ENCODE results near the gene FSCN2. TPM values are rescaled to one million over a fixed set of nuclear protein-coding genes. Genes with fewer than 3 reads are reported as not detected.

The FSCN2 gene
- polyA plus RNA-seq, 4 donors = 1.2 to 1.3 TPM; not detected in 2

DNA sequence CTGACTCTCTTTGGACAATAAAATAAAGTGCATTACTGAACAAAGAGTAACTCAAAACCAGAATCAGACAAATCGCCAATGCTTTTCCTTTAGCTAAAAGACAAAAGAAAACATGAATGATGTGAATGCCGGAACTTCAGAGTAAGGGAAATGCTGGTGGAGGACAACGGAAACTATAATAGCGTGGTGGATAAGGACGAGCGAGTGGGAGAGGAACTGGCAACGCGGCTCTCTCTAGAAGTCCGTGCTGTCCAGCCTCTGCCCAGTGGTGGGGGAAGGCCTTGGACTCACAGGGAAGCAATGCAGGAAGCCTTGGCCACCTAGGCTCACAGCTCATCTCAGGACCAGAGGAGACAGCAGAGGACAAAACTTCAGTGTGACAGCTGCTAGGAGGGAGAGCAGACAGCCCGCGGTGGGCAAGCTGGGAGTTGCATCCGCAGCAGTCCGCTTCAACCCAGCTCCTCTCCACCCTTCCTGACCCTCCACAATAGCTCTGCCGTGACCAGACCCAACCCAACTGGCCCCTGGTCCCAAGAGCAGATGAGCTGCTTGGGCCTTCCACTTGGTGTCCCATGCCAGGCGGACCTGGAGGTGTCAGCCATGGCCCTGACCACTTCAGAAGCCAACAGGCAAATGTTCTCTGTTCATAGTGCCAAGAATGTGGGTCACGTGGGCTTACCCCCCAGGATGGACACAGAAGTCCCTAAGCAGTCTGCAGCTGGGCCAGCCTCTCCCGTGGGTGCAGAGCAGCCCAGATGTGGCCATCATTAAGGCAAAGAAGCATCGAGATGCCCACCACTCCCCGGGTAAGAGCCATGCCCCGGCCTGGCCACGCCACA, 29.3 kb downstream of the FSCN2 start:
- no peak overlapping the region for H3K4me3 ChIP-seq (ENCODE audit: low read depth in 1 of 3, low read length in 3 of 3)
- WGBS, 3 donors = 68 to 83% (median 79%) methylated on average over 19 to 21 of the region's 21 CpGs
- no peak for FAIRE-seq
- no peaks in the 10 kb centered on the region for H3K9me3 ChIP-seq (ENCODE audit: control insufficient read depth in 2 of 2, insufficient read depth in 1 of 2, low read depth in 1 of 2, low read length in 1 of 2)
- H3K4me1 ChIP-seq (ENCODE audit: control insufficient read depth in 3 of 3, insufficient read depth in 2 of 3, low read depth in 1 of 3, low read length in 2 of 3) = peaks cover 8 to 34% (median 8%) of the 10 kb centered on the region in 3 donors
- H3K27me3 ChIP-seq (ENCODE audit: control insufficient read depth in 3 of 3, insufficient read depth in 3 of 3, low read length in 3 of 3) = no peaks in the 10 kb centered on the region
- peak overlapping the region; percentile 63 to 83 (median 73) for H3K27ac ChIP-seq (ENCODE audit: low read depth in 1 of 3, low read length in 2 of 3)
- peaks cover 2 to 73% (median 5%) of the 10 kb centered on the region in 3 donors for H3K36me3 ChIP-seq (ENCODE audit: control insufficient read depth in 3 of 3, insufficient read depth in 2 of 3, low read depth in 1 of 3, low read length in 3 of 3)
- peak in 1 of 2 donors; percentile 10 for DNase-seq

- H3K4me1 ChIP-seq (ENCODE audit: control insufficient read depth in 3 of 3, insufficient read depth in 2 of 3, low read depth in 1 of 3, low read length in 2 of 3) = peaks cover 8 to 34% (median 8%) of the 10 kb centered on the region in 3 donors
- no peak for DNase-seq
- no peak for FAIRE-seq
- no peaks in the 10 kb centered on the region for H3K9me3 ChIP-seq (ENCODE audit: control insufficient read depth in 2 of 2, insufficient read depth in 1 of 2, low read depth in 1 of 2, low read length in 1 of 2)
- peaks cover 2 to 79% (median 5%) of the 10 kb centered on the region in 3 donors for H3K36me3 ChIP-seq (ENCODE audit: control insufficient read depth in 3 of 3, insufficient read depth in 2 of 3, low read depth in 1 of 3, low read length in 3 of 3)
- no peaks in the 10 kb centered on the region for H3K27me3 ChIP-seq (ENCODE audit: control insufficient read depth in 3 of 3, insufficient read depth in 3 of 3, low read length in 3 of 3)
- H3K4me3 ChIP-seq (ENCODE audit: low read depth in 1 of 3, low read length in 3 of 3) = no peak overlapping the region
- WGBS, 3 donors = 93 to 94% (median 94%) methylated on average over 11 to 12 of the region's 12 CpGs
- no peak overlapping the region for H3K27ac ChIP-seq (ENCODE audit: low read depth in 1 of 3, low read length in 2 of 3)
Observed at GRCh38 chr17:81558115-81558468, 29.9 kb downstream of the FSCN2 start.

GRCh38 chr17:81558941-81559806, 31.0 kb downstream of the FSCN2 start:
- DNase-seq = no peak

DNA sequence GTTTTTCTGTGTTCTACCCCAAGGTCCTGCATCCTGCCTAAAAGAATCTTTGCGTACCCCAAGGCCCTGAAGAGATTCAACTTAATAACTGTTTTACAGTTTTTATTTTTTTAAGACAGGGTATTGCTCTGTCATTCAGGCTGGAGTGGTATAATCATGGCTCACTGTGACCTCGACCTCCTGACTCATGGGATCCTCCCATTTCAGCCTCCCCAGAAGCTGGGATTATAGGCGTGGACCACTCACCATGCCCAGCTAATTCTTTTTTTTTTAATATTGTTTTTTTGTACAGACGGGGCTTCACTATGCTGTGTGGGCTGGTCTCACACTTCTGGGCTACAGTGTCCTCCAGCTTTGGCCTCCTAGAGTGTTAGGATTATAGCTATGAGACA, 33.3 kb downstream of the FSCN2 start:
- FAIRE-seq (no peak), DNase-seq (no peak)
- 89 to 95% (median 93%) methylated on average over 4 of the region's 4 CpGs for WGBS, 3 donors
- H3K36me3 ChIP-seq (ENCODE audit: control insufficient read depth in 3 of 3, insufficient read depth in 2 of 3, low read depth in 1 of 3, low read length in 3 of 3) = peaks cover 8 to 98% (median 18%) of the 10 kb centered on the region in 3 donors
- no peaks in the 10 kb centered on the region for H3K27me3 ChIP-seq (ENCODE audit: control insufficient read depth in 3 of 3, insufficient read depth in 3 of 3, low read length in 3 of 3)
- no peak overlapping the region for H3K4me3 ChIP-seq (ENCODE audit: low read depth in 1 of 3, low read length in 3 of 3)
- H3K9me3 ChIP-seq (ENCODE audit: control insufficient read depth in 2 of 2, insufficient read depth in 1 of 2, low read depth in 1 of 2, low read length in 1 of 2) = no peaks in the 10 kb centered on the region
- peaks cover 0 to 18% (median 3%) of the 10 kb centered on the region in 3 donors for H3K4me1 ChIP-seq (ENCODE audit: control insufficient read depth in 3 of 3, insufficient read depth in 2 of 3, low read depth in 1 of 3, low read length in 2 of 3)
- no peak overlapping the region for H3K27ac ChIP-seq (ENCODE audit: low read depth in 1 of 3, low read length in 2 of 3)

More at GRCh38 chr17:81558941-81559806, 31.0 kb downstream of the FSCN2 start:
- Histone ChIP-seq H3K27me3 (ENCODE audit: control insufficient read depth in 3 of 3, insufficient read depth in 3 of 3, low read length in 3 of 3) (no peaks in the 10 kb centered on the region), H3K4me3 (ENCODE audit: low read depth in 1 of 3, low read length in 3 of 3) (no peak overlapping the region), H3K4me1 (ENCODE audit: control insufficient read depth in 3 of 3, insufficient read depth in 2 of 3, low read depth in 1 of 3, low read length in 2 of 3) (peaks cover 0 to 24% (median 3%) of the 10 kb centered on the region in 3 donors), H3K27ac (ENCODE audit: low read depth in 1 of 3, low read length in 2 of 3) (no peak overlapping the region), H3K9me3 (ENCODE audit: control insufficient read depth in 2 of 2, insufficient read depth in 1 of 2, low read depth in 1 of 2, low read length in 1 of 2) (no peaks in the 10 kb centered on the region), H3K36me3 (ENCODE audit: control insufficient read depth in 3 of 3, insufficient read depth in 2 of 3, low read depth in 1 of 3, low read length in 3 of 3) (peaks cover 3 to 86% (median 8%) of the 10 kb centered on the region in 3 donors)
- WGBS, 3 donors = 85 to 88% (median 87%) methylated on average over 25 to 27 of the region's 27 CpGs
- no peak for FAIRE-seq

GRCh38 chr17:81563861-81564586, 35.8 kb downstream of the FSCN2 start:
- Histone ChIP-seq H3K4me3 (ENCODE audit: low read depth in 1 of 3, low read length in 3 of 3) (no peak overlapping the region), H3K27me3 (ENCODE audit: control insufficient read depth in 3 of 3, insufficient read depth in 3 of 3, low read length in 3 of 3) (no peaks in the 10 kb centered on the region), H3K9me3 (ENCODE audit: control insufficient read depth in 2 of 2, insufficient read depth in 1 of 2, low read depth in 1 of 2, low read length in 1 of 2) (no peaks in the 10 kb centered on the region), H3K36me3 (ENCODE audit: control insufficient read depth in 3 of 3, insufficient read depth in 2 of 3, low read depth in 1 of 3, low read length in 3 of 3) (peaks cover 14 to 94% (median 20%) of the 10 kb centered on the region in 3 donors), H3K4me1 (ENCODE audit: control insufficient read depth in 3 of 3, insufficient read depth in 2 of 3, low read depth in 1 of 3, low read length in 2 of 3) (peaks cover 0 to 25% (median 0%) of the 10 kb centered on the region in 3 donors), H3K27ac (ENCODE audit: low read depth in 1 of 3, low read length in 2 of 3) (no peak overlapping the region)
- no peak for DNase-seq
- FAIRE-seq = no peak
- WGBS, 3 donors = 84 to 91% (median 88%) methylated on average over 10 of the region's 10 CpGs

DNA sequence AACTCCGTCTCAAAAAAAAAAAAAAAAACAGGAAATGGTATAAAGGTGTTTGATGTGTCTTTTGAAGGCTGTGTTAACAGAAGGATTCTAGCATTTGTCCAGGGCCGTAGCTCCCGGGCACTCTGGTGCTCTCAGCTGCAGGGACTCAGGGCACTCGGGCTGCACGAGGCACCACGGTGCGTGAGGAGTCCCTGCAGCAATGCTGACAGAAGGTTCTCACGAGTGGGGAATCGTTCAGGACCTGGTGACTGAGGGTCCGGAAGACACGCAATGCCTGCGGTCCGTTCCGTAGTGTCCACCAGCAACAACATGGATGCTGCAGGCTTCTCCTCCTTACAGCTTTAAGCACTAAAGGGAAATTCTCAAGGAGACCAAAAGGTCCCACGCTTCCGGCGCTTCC, 36.6 kb downstream of the FSCN2 start:
- no peak for DNase-seq
- WGBS, 3 donors = 94 to 97% (median 94%) methylated on average over 16 to 17 of the region's 17 CpGs
- Histone ChIP-seq H3K27ac (ENCODE audit: low read depth in 1 of 3, low read length in 2 of 3) (no peak overlapping the region), H3K4me1 (ENCODE audit: control insufficient read depth in 3 of 3, insufficient read depth in 2 of 3, low read depth in 1 of 3, low read length in 2 of 3) (peaks cover 0 to 25% (median 0%) of the 10 kb centered on the region in 3 donors), H3K4me3 (ENCODE audit: low read depth in 1 of 3, low read length in 3 of 3) (no peak overlapping the region), H3K36me3 (ENCODE audit: control insufficient read depth in 3 of 3, insufficient read depth in 2 of 3, low read depth in 1 of 3, low read length in 3 of 3) (peaks cover 15 to 94% (median 24%) of the 10 kb centered on the region in 3 donors), H3K27me3 (ENCODE audit: control insufficient read depth in 3 of 3, insufficient read depth in 3 of 3, low read length in 3 of 3) (no peaks in the 10 kb centered on the region), H3K9me3 (ENCODE audit: control insufficient read depth in 2 of 2, insufficient read depth in 1 of 2, low read depth in 1 of 2, low read length in 1 of 2) (no peaks in the 10 kb centered on the region)
- no peak for FAIRE-seq

DNA sequence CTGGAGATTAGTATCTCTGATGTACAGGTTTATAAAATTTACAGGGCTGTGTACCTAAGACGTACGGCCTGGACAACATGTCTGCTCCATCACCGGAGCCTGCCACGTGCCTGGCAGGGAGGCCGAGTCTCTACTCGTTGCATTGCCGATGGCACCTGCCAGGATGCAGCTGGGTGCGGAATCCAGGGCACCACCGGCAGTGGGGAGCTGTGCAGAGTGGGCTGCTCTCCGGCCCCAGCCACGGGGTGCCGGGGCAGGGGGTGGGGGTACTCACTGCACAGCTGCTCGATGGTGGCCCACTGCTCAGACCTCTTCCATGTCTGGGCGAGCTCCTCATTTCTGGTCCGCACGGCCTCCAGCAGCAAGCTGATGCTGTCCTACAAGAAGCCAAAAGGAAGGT, 37.1 kb downstream of the FSCN2 start:
- Histone ChIP-seq H3K4me3 (ENCODE audit: low read depth in 1 of 3, low read length in 3 of 3) (no peak overlapping the region), H3K36me3 (ENCODE audit: control insufficient read depth in 3 of 3, insufficient read depth in 2 of 3, low read depth in 1 of 3, low read length in 3 of 3) (peaks cover 20 to 94% (median 24%) of the 10 kb centered on the region in 3 donors), H3K4me1 (ENCODE audit: control insufficient read depth in 3 of 3, insufficient read depth in 2 of 3, low read depth in 1 of 3, low read length in 2 of 3) (peaks cover 0 to 25% (median 0%) of the 10 kb centered on the region in 3 donors), H3K27ac (ENCODE audit: low read depth in 1 of 3, low read length in 2 of 3) (no peak overlapping the region), H3K27me3 (ENCODE audit: control insufficient read depth in 3 of 3, insufficient read depth in 3 of 3, low read length in 3 of 3) (no peaks in the 10 kb centered on the region), H3K9me3 (ENCODE audit: control insufficient read depth in 2 of 2, insufficient read depth in 1 of 2, low read depth in 1 of 2, low read length in 1 of 2) (no peaks in the 10 kb centered on the region)
- FAIRE-seq (no peak), DNase-seq (no peak)
- 95 to 97% (median 96%) methylated on average over 16 of the region's 16 CpGs for WGBS, 3 donors
